GM19043 (cell line): ENCODE measurements around the gene PRRT1B.
"Not testable (repeated sequence)": the region's sequence is repeated elsewhere in the genome, so short reads cannot be mapped to it uniquely, and the experiment has no call there.

Experiments
- ATAC-seq: cut with Tn5 transposase; IDR thresholded peaks from one replicate; pipeline ENCODE4 v1.9.1; 2021; ENCODE audit warnings: low read depth; ENCODE audit not compliant: unreplicated experiment

Gene PRRT1B

GRCh38 chr9:131545003-131545785 lies at the start of gene PRRT1B:
Gene PRRT1B, plus strand, starts transcription at chr9:131545523. Its CDS starts 93 bp downstream, at chr9:131545616.
- no peak for ATAC-seq

GRCh38 chr9:131495785-131496184 lies 49.5 kb upstream of the PRRT1B start:
- no peak for ATAC-seq

GRCh38 chr9:131496844-131497405 lies 48.4 kb upstream of the PRRT1B start:
- ATAC-seq, result no peak

- no peak for ATAC-seq
These were observed 46.0 kb upstream of the PRRT1B start for GRCh38 chr9:131499254-131499767.

GRCh38 chr9:131500377-131500776 lies 44.9 kb upstream of the PRRT1B start:
- ATAC-seq, result no peak

GRCh38 chr9:131500939-131501541 lies 44.3 kb upstream of the PRRT1B start:
- ATAC-seq, result no peak

GRCh38 chr9:131502781-131503625 lies 42.3 kb upstream of the PRRT1B start, which contains the start of gene POMT1:
Gene POMT1, plus strand, starts transcription at chr9:131502918. Its CDS starts 1,301 bp downstream, at chr9:131504219.
- ATAC-seq, result no peak

GRCh38 chr9:131503626-131504465 lies 41.5 kb upstream of the PRRT1B start:
- ATAC-seq, result no peak

- ATAC-seq, result no peak
These were observed 40.3 kb upstream of the PRRT1B start for GRCh38 chr9:131505012-131505411.

- ATAC-seq, result no peak
These were observed 33.9 kb upstream of the PRRT1B start for GRCh38 chr9:131511416-131511815.

- no peak for ATAC-seq
These were observed 33.4 kb upstream of the PRRT1B start for GRCh38 chr9:131511880-131512279.

GRCh38 chr9:131513177-131513576 lies 32.1 kb upstream of the PRRT1B start:
- no peak for ATAC-seq

GRCh38 chr9:131515559-131516031 lies 29.7 kb upstream of the PRRT1B start:
- ATAC-seq, result not testable (repeated sequence)

- no peak for ATAC-seq
These were observed 29.2 kb upstream of the PRRT1B start for GRCh38 chr9:131516100-131516499.

GRCh38 chr9:131516930-131517329 lies 28.4 kb upstream of the PRRT1B start:
- no peak for ATAC-seq

- ATAC-seq, result no peak
These were observed 27.5 kb upstream of the PRRT1B start for GRCh38 chr9:131517761-131518190.

GRCh38 chr9:131518553-131518952 lies 26.8 kb upstream of the PRRT1B start:
- no peak for ATAC-seq

- no peak for ATAC-seq
These were observed 24.8 kb upstream of the PRRT1B start for GRCh38 chr9:131520503-131520902.

GRCh38 chr9:131521203-131521602 lies 24.1 kb upstream of the PRRT1B start:
- ATAC-seq, result no peak
